ENCODE results near the gene UST. TPM values are rescaled to one million over a fixed set of nuclear protein-coding genes. Genes with fewer than 3 reads are reported as not detected.
"Not testable (repeated sequence)": the region's sequence is repeated elsewhere in the genome, so short reads cannot be mapped to it uniquely, and the experiment has no call there.

The UST gene
- total RNA-seq, 2 donors from 2014 or later: 3.8 to 7.3 TPM

GRCh38 chr6:148846778-148847761, 100.2 kb downstream of the UST start:
- Mint-ChIP-seq H3K27me3 (no peaks in the 10 kb centered on the region), H3K36me3 (ENCODE audit: low read depth) (no peaks in the 10 kb centered on the region), H3K27ac (no peak overlapping the region), H3K4me3 (no peak overlapping the region), H3K4me1 (peaks cover 8% of the 10 kb centered on the region)
- H3K9me3 ChIP-seq (ENCODE audit: control insufficient read depth, low read length, poor library complexity, severe bottlenecking): no peaks in the 10 kb centered on the region
- DNase-seq (no peak), ATAC-seq (no peak)

- peaks cover 8% of the 10 kb centered on the region for H3K4me1 Mint-ChIP-seq
- no peak for ATAC-seq
- H3K27ac Mint-ChIP-seq: no peak overlapping the region
- no peak overlapping the region for H3K4me3 Mint-ChIP-seq
- H3K36me3 Mint-ChIP-seq (ENCODE audit: low read depth): no peaks in the 10 kb centered on the region
- no peak for DNase-seq
- H3K27me3 Mint-ChIP-seq: no peaks in the 10 kb centered on the region
- no peaks in the 10 kb centered on the region for H3K9me3 ChIP-seq (ENCODE audit: control insufficient read depth, low read length, poor library complexity, severe bottlenecking)
These were observed 102.1 kb downstream of the UST start for GRCh38 chr6:148848915-148849314.

DNA sequence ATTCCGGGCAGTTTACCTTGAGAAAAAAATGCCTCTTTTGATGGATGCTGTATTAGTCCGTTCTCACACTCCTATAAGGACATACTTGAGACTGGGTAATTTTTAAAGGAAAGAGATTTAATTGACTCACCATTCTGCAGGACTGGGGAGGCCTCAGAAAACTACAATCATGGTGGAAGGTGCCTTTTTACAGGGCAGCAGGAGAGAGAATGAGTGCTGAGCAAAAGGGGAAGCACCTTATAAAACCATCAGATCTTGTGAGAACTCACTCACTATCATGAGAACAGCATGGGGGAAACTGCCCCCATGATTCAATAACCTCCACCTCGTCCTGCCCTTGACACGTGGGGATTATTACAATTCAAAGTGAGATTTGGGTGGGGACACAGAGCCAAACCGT, 102.6 kb downstream of the UST start:
- H3K27me3 Mint-ChIP-seq; H3K27ac Mint-ChIP-seq; ATAC-seq; H3K9me3 ChIP-seq (ENCODE audit: control insufficient read depth, low read length, poor library complexity, severe bottlenecking); H3K4me3 Mint-ChIP-seq; DNase-seq; H3K4me1 Mint-ChIP-seq; H3K36me3 Mint-ChIP-seq (ENCODE audit: low read depth): not testable (repeated sequence)

GRCh38 chr6:148850964-148851363, 104.1 kb downstream of the UST start:
- Mint-ChIP-seq H3K4me1 (peaks cover 17% of the 10 kb centered on the region), H3K4me3 (no peak overlapping the region), H3K27ac (no peak overlapping the region), H3K27me3 (no peaks in the 10 kb centered on the region), H3K36me3 (ENCODE audit: low read depth) (no peaks in the 10 kb centered on the region)
- no peak for DNase-seq
- no peak for ATAC-seq
- H3K9me3 ChIP-seq (ENCODE audit: control insufficient read depth, low read length, poor library complexity, severe bottlenecking): no peaks in the 10 kb centered on the region

GRCh38 chr6:148851683-148852556, 105.1 kb downstream of the UST start:
- peaks cover 17% of the 10 kb centered on the region for H3K4me1 Mint-ChIP-seq
- DNase-seq (no peak), ATAC-seq (no peak)
- no peak overlapping the region for H3K4me3 Mint-ChIP-seq
- H3K36me3 Mint-ChIP-seq (ENCODE audit: low read depth): no peaks in the 10 kb centered on the region
- H3K27me3 Mint-ChIP-seq: no peaks in the 10 kb centered on the region
- H3K27ac Mint-ChIP-seq: no peak overlapping the region
- H3K9me3 ChIP-seq (ENCODE audit: control insufficient read depth, low read length, poor library complexity, severe bottlenecking): no peaks in the 10 kb centered on the region

DNA sequence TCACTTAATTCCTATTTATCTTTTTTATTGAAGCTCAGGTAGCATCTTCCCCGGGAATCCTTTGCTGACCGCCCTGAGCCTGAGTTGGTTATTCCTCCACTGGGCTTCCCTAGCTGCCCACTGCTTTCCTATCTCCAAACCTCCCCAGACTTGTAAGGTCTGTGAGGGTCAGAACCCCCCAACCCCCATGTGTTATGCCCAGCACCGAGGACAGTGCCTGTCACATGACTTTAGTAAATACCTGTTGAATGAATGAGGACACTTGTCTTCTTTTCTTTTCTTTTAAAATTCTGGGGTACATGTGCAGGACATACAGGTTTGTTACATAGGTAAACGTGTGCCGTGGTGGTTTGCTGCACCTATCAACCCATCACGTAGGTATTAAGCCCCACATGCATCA, 105.9 kb downstream of the UST start:
- no peaks in the 10 kb centered on the region for H3K9me3 ChIP-seq (ENCODE audit: control insufficient read depth, low read length, poor library complexity, severe bottlenecking)
- no peaks in the 10 kb centered on the region for H3K27me3 Mint-ChIP-seq
- no peak overlapping the region for H3K4me3 Mint-ChIP-seq
- H3K4me1 Mint-ChIP-seq: peaks cover 21% of the 10 kb centered on the region
- no peak overlapping the region for H3K27ac Mint-ChIP-seq
- no peaks in the 10 kb centered on the region for H3K36me3 Mint-ChIP-seq (ENCODE audit: low read depth)
- no peak for DNase-seq
- ATAC-seq: no peak

GRCh38 chr6:148853113-148853512, 106.3 kb downstream of the UST start:
- H3K27ac Mint-ChIP-seq; H3K9me3 ChIP-seq (ENCODE audit: control insufficient read depth, low read length, poor library complexity, severe bottlenecking); H3K27me3 Mint-ChIP-seq: not testable (repeated sequence)

DNA sequence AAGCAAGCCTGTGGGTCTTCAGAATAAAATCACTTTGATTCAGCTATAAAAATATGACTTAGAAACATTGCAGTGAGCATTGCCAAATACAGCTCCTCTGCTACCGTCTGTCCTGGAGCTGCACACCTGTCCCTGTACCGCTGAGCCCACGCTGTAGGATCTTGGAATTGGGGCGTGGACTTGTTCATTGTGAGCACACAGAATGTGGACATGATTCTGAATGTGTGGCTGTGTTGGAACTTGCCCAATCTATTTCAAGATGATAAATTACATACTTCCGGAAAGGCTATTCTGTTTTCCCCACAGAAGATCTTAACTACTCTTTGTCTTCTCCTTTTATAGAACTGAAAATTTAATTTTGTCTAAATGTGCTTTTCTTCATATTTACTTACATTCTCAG, 107.3 kb downstream of the UST start:
- no peaks in the 10 kb centered on the region for H3K9me3 ChIP-seq (ENCODE audit: control insufficient read depth, low read length, poor library complexity, severe bottlenecking)
- H3K36me3 Mint-ChIP-seq (ENCODE audit: low read depth): no peaks in the 10 kb centered on the region
- H3K4me3 Mint-ChIP-seq: no peak overlapping the region
- DNase-seq (no peak), ATAC-seq (no peak)
- H3K27ac Mint-ChIP-seq: peak overlapping the region; percentile 29
- H3K4me1 Mint-ChIP-seq: peaks cover 24% of the 10 kb centered on the region
- H3K27me3 Mint-ChIP-seq: no peaks in the 10 kb centered on the region

More at GRCh38 chr6:148853113-148853512, 106.3 kb downstream of the UST start:
- H3K36me3 Mint-ChIP-seq (ENCODE audit: low read depth); ATAC-seq; DNase-seq; H3K4me3 Mint-ChIP-seq: not testable (repeated sequence)
- peaks cover 22% of the 10 kb centered on the region for H3K4me1 Mint-ChIP-seq

- ATAC-seq (no peak), DNase-seq (no peak)
- H3K4me1 Mint-ChIP-seq: peaks cover 25% of the 10 kb centered on the region
- no peak overlapping the region for H3K4me3 Mint-ChIP-seq
- H3K27ac Mint-ChIP-seq: peak overlapping the region; percentile 29
- no peaks in the 10 kb centered on the region for H3K36me3 Mint-ChIP-seq (ENCODE audit: low read depth)
- H3K27me3 Mint-ChIP-seq: no peaks in the 10 kb centered on the region
- no peaks in the 10 kb centered on the region for H3K9me3 ChIP-seq (ENCODE audit: control insufficient read depth, low read length, poor library complexity, severe bottlenecking)
These were observed 108.2 kb downstream of the UST start for GRCh38 chr6:148854992-148855391.

DNA sequence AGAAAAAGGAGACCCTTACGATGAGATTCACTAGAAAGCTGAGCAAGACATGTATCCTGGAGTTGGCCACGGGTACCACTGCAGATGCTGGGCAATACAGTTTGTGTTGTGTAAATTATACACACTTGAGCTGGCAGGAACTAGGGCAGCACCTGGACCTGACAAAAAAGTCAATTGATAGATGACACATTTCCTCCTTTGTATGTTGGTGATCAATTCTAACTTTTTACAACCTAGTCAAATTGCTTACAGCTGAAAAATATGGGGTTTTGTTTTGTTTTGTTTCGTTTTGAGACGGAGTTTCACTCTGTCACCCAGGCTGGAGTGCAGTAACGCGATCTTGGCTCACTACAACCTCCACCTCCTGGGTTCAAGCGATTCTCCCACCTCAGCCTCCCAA, 108.9 kb downstream of the UST start:
- ATAC-seq (no peak), DNase-seq (no peak)
- H3K36me3 Mint-ChIP-seq (ENCODE audit: low read depth): no peaks in the 10 kb centered on the region
- peak overlapping the region; percentile 29 for H3K27ac Mint-ChIP-seq
- no peak overlapping the region for H3K4me3 Mint-ChIP-seq
- H3K9me3 ChIP-seq (ENCODE audit: control insufficient read depth, low read length, poor library complexity, severe bottlenecking): no peaks in the 10 kb centered on the region
- H3K27me3 Mint-ChIP-seq: no peaks in the 10 kb centered on the region
- H3K4me1 Mint-ChIP-seq: peaks cover 25% of the 10 kb centered on the region

- Mint-ChIP-seq H3K4me1 (peaks cover 25% of the 10 kb centered on the region), H3K27ac (peak overlapping the region; percentile 11), H3K27me3 (no peaks in the 10 kb centered on the region), H3K4me3 (no peak overlapping the region), H3K36me3 (ENCODE audit: low read depth) (no peaks in the 10 kb centered on the region)
- H3K9me3 ChIP-seq (ENCODE audit: control insufficient read depth, low read length, poor library complexity, severe bottlenecking): no peaks in the 10 kb centered on the region
- DNase-seq (no peak), ATAC-seq (no peak)
These were observed 111.1 kb downstream of the UST start for GRCh38 chr6:148857798-148858390.

- DNase-seq; H3K36me3 Mint-ChIP-seq (ENCODE audit: low read depth); H3K9me3 ChIP-seq (ENCODE audit: control insufficient read depth, low read length, poor library complexity, severe bottlenecking); H3K4me3 Mint-ChIP-seq; H3K27ac Mint-ChIP-seq; ATAC-seq; H3K27me3 Mint-ChIP-seq: not testable (repeated sequence)
- H3K4me1 Mint-ChIP-seq: peaks cover 21% of the 10 kb centered on the region
These were observed 117.3 kb downstream of the UST start for GRCh38 chr6:148864132-148864531.

- DNase-seq: no peak
- H3K4me1 Mint-ChIP-seq: peaks cover 23% of the 10 kb centered on the region
These were observed 118.1 kb downstream of the UST start for GRCh38 chr6:148864941-148865340.

More at GRCh38 chr6:148864941-148865340, 118.1 kb downstream of the UST start:
- no peak overlapping the region for H3K4me3 Mint-ChIP-seq
- no peak overlapping the region for H3K27ac Mint-ChIP-seq
- peaks cover 2% of the 10 kb centered on the region for H3K9me3 ChIP-seq (ENCODE audit: control insufficient read depth, low read length, poor library complexity, severe bottlenecking)
- H3K27me3 Mint-ChIP-seq: no peaks in the 10 kb centered on the region
- no peak for ATAC-seq
- no peaks in the 10 kb centered on the region for H3K36me3 Mint-ChIP-seq (ENCODE audit: low read depth)

Data from T-helper 17 cell (primary cell).